HCT116 (cell line): ENCODE measurements around the gene SEC22B.
"Not testable (repeated sequence)": the region's sequence is repeated elsewhere in the genome, so short reads cannot be mapped to it uniquely, and the experiment has no call there.

ENCODE experiments used
- CBX3 ChIP-seq: IDR thresholded peaks from 2 replicates; pipeline ENCODE4 v1.6.1; 2012; ENCODE audit warnings: low read depth
- CTCF ChIP-seq, 3 experiments: fragments of 200-600 bp in 1 of 3; sonication (generic) in 1 of 3; IDR thresholded peaks in 2 of 3; conservative IDR thresholded peaks in 1 of 3; 2 replicates each; pipeline ENCODE4 v1.5.1; 2012 to 2017; ENCODE audit warnings: low read depth in 2 of 3, low read length in 2 of 3, antibody characterized with exemption in 1 of 3, borderline replicate concordance in 1 of 3, control low read depth in 1 of 3, mild to moderate bottlenecking in 1 of 3, mixed read lengths in 1 of 3, mixed run types in 1 of 3, moderate library complexity in 1 of 3; ENCODE audit not compliant: insufficient read depth in 1 of 3
- SRF ChIP-seq: IDR thresholded peaks from 2 replicates; pipeline ENCODE4 v1.6.1; 2012; ENCODE audit warnings: low read depth
- TCF7L2 ChIP-seq: IDR thresholded peaks from 2 replicates; pipeline ENCODE4 v1.7.0; 2011; ENCODE audit warnings: borderline replicate concordance, inconsistent platforms; ENCODE audit not compliant: insufficient read depth, insufficient read length; ENCODE audit errors: extremely low read depth
- ZBTB33 ChIP-seq: IDR thresholded peaks from 2 replicates; pipeline ENCODE4 v1.6.1; 2011; ENCODE audit warnings: mild to moderate bottlenecking, low read length, moderate library complexity; ENCODE audit not compliant: insufficient replicate concordance; ENCODE audit errors: extremely low read depth

DNA sequence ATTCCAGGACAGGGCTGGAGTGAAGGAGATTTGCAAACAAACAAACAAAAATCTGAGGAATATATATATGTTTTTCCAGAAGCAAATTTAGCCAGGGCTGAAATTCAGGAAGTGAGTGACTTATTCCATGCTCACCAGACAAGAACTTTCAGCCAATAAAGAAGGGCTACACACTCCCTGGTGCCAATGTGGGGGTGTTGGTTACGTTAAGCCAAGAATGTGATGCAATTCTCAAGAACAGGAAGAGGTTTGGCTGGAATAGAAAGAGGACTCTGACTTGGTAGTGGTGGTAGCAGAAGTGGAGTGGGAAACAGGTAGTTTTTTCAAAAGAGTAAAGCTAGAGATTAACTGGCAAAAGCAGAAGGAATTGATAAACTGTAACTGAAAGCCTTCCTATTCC is 31.7 kb downstream of the SEC22B start:
- TF ChIP-seq CBX3; CTCF (IDR thresholded peaks at IDR 0.05 in 2 of 3, conservative IDR thresholded peaks at IDR 0.05 in 1 of 3; ENCODE audit: borderline replicate concordance in 1 of 3, insufficient read depth in 1 of 3, low read depth in 2 of 3, low read length in 2 of 3); TCF7L2; SRF; ZBTB33: not testable (repeated sequence)
